ENCODE data around the gene SPRED3. TPM values are rescaled to one million over a fixed set of nuclear protein-coding genes. Genes with fewer than 3 reads are reported as not detected.

SPRED3 gene
- polyA plus RNA-seq, 1 donor, result 0.59 TPM

DNA sequence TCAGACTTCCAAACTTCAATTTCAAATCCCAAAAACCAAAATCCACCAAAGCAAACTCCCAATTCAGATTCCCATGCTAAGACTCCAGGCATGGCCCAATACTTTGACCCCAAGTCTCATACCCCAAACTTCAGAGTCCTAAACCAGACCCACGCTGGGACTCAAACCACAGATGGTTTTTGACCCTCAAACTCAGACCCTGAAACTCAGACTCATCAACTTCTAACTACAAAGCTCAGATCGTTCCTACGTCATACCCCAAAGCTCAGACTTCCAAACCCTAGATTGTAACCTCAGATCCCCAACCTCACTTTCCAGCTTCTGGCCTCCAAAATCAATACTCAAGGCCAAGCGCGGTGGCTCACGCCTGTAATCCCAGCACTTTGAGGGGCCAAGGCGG, 56.9 kb downstream of the SPRED3 start:
- no peak for DNase-seq (ENCODE audit: low read depth)

DNA sequence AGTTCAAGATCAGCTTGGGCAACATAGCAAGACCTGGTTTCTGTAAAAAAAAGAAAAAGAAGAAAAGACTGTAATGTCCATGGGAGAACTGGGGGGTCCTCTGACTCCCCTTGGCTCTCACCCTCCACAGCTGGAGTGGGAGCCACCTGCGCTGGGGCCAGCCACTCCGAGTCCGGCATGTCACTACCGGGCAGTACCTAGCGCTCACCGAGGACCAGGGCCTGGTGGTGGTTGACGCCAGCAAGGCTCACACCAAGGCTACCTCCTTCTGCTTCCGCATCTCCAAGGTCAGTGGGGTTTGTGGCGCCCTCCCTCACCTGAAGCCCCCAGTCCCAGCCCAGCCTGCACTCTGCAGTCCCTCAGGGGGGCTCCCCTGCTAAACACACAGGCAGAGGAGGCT, 59.7 kb downstream of the SPRED3 start:
- DNase-seq (ENCODE audit: low read depth), result no peak

Other genes with a start within 250 kb of the SPRED3 start
- gene DPF1, start 164.5 kb upstream of the SPRED3 start, polyA plus RNA-seq (ENCODE audit: insufficient read length), result 3.7 TPM
- 13.4 TPM for gene PPP1R14A, start 132.3 kb upstream of the SPRED3 start, polyA plus RNA-seq (ENCODE audit: insufficient read length)
- gene SPINT2, start 124.1 kb upstream of the SPRED3 start, polyA plus RNA-seq (ENCODE audit: insufficient read length), result 4.8 TPM
- gene C19orf33, start 84.4 kb upstream of the SPRED3 start, polyA plus RNA-seq (ENCODE audit: insufficient read length), result not detected
- 27.4 TPM for gene YIF1B, start 72.8 kb upstream of the SPRED3 start, polyA plus RNA-seq (ENCODE audit: insufficient read length)
- 2.4 TPM for gene KCNK6, start 68.9 kb upstream of the SPRED3 start, polyA plus RNA-seq (ENCODE audit: insufficient read length)
- gene CATSPERG, start 52.9 kb upstream of the SPRED3 start, polyA plus RNA-seq (ENCODE audit: insufficient read length), result 3.4 TPM
- 117 TPM for gene PSMD8, start 14.1 kb upstream of the SPRED3 start, polyA plus RNA-seq (ENCODE audit: insufficient read length)
- gene GGN, start 663 bp upstream of the SPRED3 start, polyA plus RNA-seq (ENCODE audit: insufficient read length), result 0.43 TPM
- 9.5 TPM for gene FAM98C, start 14.4 kb downstream of the SPRED3 start, polyA plus RNA-seq (ENCODE audit: insufficient read length)
- 2.3 TPM for gene RASGRP4, start 37.5 kb downstream of the SPRED3 start, polyA plus RNA-seq (ENCODE audit: insufficient read length)
- 572 TPM for gene RYR1, start 45.0 kb downstream of the SPRED3 start, polyA plus RNA-seq (ENCODE audit: insufficient read length)
- gene MAP4K1, start 229.3 kb downstream of the SPRED3 start, polyA plus RNA-seq (ENCODE audit: insufficient read length), result 13.6 TPM
- 363 TPM for gene EIF3K, start 230.5 kb downstream of the SPRED3 start, polyA plus RNA-seq (ENCODE audit: insufficient read length)

Measured in forelimb muscle (tissue), 1 donor.